CMK (cell line): Measurements from ENCODE around the gene ROPN1L.
A peak's percentile ranks its signal among the peaks of the same experiment; 100 is the strongest.

ENCODE experiments used
- DNase-seq: peaks from one replicate; pipeline ENCODE4 v3.0.0-alpha.2; 2010; ENCODE audit warnings: low read depth

ROPN1L gene

GRCh38 chr5:10441083-10441991 is at the start of gene ROPN1L:
Gene ROPN1L, plus strand, starts transcription at chr5:10441879. Its CDS starts 289 bp downstream, at chr5:10442168.
- DNase-seq: peak; percentile 66

- peak; percentile 61 for DNase-seq
Measured at GRCh38 chr5:10392567-10393328, 48.9 kb upstream of the ROPN1L start.

- DNase-seq: no peak
Measured at GRCh38 chr5:10393491-10393890, 48.2 kb upstream of the ROPN1L start.

GRCh38 chr5:10396552-10396951 is 45.1 kb upstream of the ROPN1L start:
- DNase-seq: no peak

GRCh38 chr5:10399839-10400238 is 41.8 kb upstream of the ROPN1L start:
- no peak for DNase-seq

GRCh38 chr5:10400411-10400810 is 41.3 kb upstream of the ROPN1L start:
- DNase-seq: no peak

- no peak for DNase-seq
Measured at GRCh38 chr5:10400831-10401230, 40.8 kb upstream of the ROPN1L start.

- no peak for DNase-seq
Measured at GRCh38 chr5:10401498-10401897, 40.2 kb upstream of the ROPN1L start.

- no peak for DNase-seq
Measured at GRCh38 chr5:10403829-10404228, 37.9 kb upstream of the ROPN1L start.

- DNase-seq: no peak
Measured at GRCh38 chr5:10406651-10407050, 35.0 kb upstream of the ROPN1L start.

GRCh38 chr5:10409504-10409903 is 32.2 kb upstream of the ROPN1L start:
- no peak for DNase-seq

- no peak for DNase-seq
Measured at GRCh38 chr5:10410662-10411061, 31.0 kb upstream of the ROPN1L start.

- no peak for DNase-seq
Measured at GRCh38 chr5:10411336-10411735, 30.3 kb upstream of the ROPN1L start.

- no peak for DNase-seq
Measured at GRCh38 chr5:10416868-10417267, 24.8 kb upstream of the ROPN1L start.

GRCh38 chr5:10418654-10419345 is 22.9 kb upstream of the ROPN1L start:
- DNase-seq: no peak

- no peak for DNase-seq
Measured at GRCh38 chr5:10420468-10420867, 21.2 kb upstream of the ROPN1L start.

- no peak for DNase-seq
Measured at GRCh38 chr5:10420932-10421331, 20.7 kb upstream of the ROPN1L start.

- no peak for DNase-seq
Measured at GRCh38 chr5:10421896-10422691, 19.6 kb upstream of the ROPN1L start.

GRCh38 chr5:10423022-10423421 is 18.7 kb upstream of the ROPN1L start:
- no peak for DNase-seq

GRCh38 chr5:10424124-10424731 is 17.5 kb upstream of the ROPN1L start:
- no peak for DNase-seq

GRCh38 chr5:10427201-10427600 is 14.5 kb upstream of the ROPN1L start:
- no peak for DNase-seq
